ENCODE results near the gene PCYT1A.

Gene PCYT1A

GRCh38 chr3:196287440-196288140 is at the start of gene PCYT1A:
Gene PCYT1A (minus strand): TSS chr3:196287726. CDS start chr3:196270531, 17,195 bp downstream.
- TF ChIP-seq CTCF (IDR thresholded peaks at IDR 0.05) = no peak

GRCh38 chr3:196336319-196337145 is 49.0 kb upstream of the PCYT1A start:
- TF ChIP-seq CTCF (IDR thresholded peaks at IDR 0.05) = no peak

- no peak for TF ChIP-seq CTCF (IDR thresholded peaks at IDR 0.05)
These were observed 48.0 kb upstream of the PCYT1A start for GRCh38 chr3:196335503-196335948.

- TF ChIP-seq CTCF (IDR thresholded peaks at IDR 0.05) = no peak
These were observed 47.5 kb upstream of the PCYT1A start for GRCh38 chr3:196334982-196335381.

GRCh38 chr3:196332168-196332567 is 44.6 kb upstream of the PCYT1A start:
- TF ChIP-seq CTCF (IDR thresholded peaks at IDR 0.05) = no peak

GRCh38 chr3:196327405-196327804 is 39.9 kb upstream of the PCYT1A start:
- no peak for TF ChIP-seq CTCF (IDR thresholded peaks at IDR 0.05)

- TF ChIP-seq CTCF (IDR thresholded peaks at IDR 0.05) = no peak
These were observed 39.4 kb upstream of the PCYT1A start for GRCh38 chr3:196326936-196327335.
